Duodenal mucosa (tissue), 2 donors: ENCODE results near the gene HERC5.

Experiments used
- H3K27ac ChIP-seq: one replicate; pipeline ENCODE4 v1.7.0; 2013; ENCODE audit warnings: low read depth, low read length
- H3K27me3 ChIP-seq, 2 donors: one replicate each; pipeline ENCODE4 v1.7.0; 2013; ENCODE audit warnings: low read length in 2 of 2, control low read depth in 1 of 2; ENCODE audit not compliant: insufficient read depth in 2 of 2, control insufficient read depth in 1 of 2
- H3K36me3 ChIP-seq, 2 donors: one replicate each; pipeline ENCODE4 v1.7.0; 2013; ENCODE audit warnings: low read length in 2 of 2, control low read depth in 1 of 2; ENCODE audit not compliant: insufficient read depth in 2 of 2, control insufficient read depth in 1 of 2
- H3K4me1 ChIP-seq, 2 donors: one replicate each; pipeline ENCODE4 v1.7.0; 2013; ENCODE audit warnings: low read length in 2 of 2, control low read depth in 1 of 2; ENCODE audit not compliant: insufficient read depth in 2 of 2, control insufficient read depth in 1 of 2
- H3K4me3 ChIP-seq, 2 donors: one replicate each; pipeline ENCODE4 v1.7.0; 2013; ENCODE audit warnings: low read length in 2 of 2, low read depth in 1 of 2
- H3K9ac ChIP-seq, 2 donors: one replicate each; pipeline ENCODE4 v1.7.0; 2013; ENCODE audit warnings: low read length in 2 of 2, low read depth in 1 of 2
- H3K9me3 ChIP-seq, 2 donors: one replicate each; pipeline ENCODE4 v1.7.0; 2013; ENCODE audit warnings: low read length in 2 of 2, control low read depth in 1 of 2; ENCODE audit not compliant: control insufficient read depth in 1 of 2

HERC5 gene

GRCh38 chr4:88465653-88466192 is 8.8 kb downstream of the HERC5 start:
- H3K36me3 ChIP-seq: peaks cover 2 to 5% of the 10 kb centered on the region in 2 donors
- no peaks in the 10 kb centered on the region for H3K4me1 ChIP-seq
- H3K27ac ChIP-seq: no peak overlapping the region
- no peaks in the 10 kb centered on the region for H3K27me3 ChIP-seq
- H3K9ac ChIP-seq: no peak overlapping the region
- H3K9me3 ChIP-seq: no peaks in the 10 kb centered on the region
- H3K4me3 ChIP-seq: no peak overlapping the region

GRCh38 chr4:88467392-88467791 is 10.5 kb downstream of the HERC5 start:
- Histone ChIP-seq H3K27me3 (no peaks in the 10 kb centered on the region), H3K36me3 (peaks cover under 1 to 5% of the 10 kb centered on the region in 2 donors), H3K27ac (no peak overlapping the region), H3K9ac (no peak overlapping the region), H3K9me3 (no peaks in the 10 kb centered on the region), H3K4me1 (no peaks in the 10 kb centered on the region), H3K4me3 (no peak overlapping the region)

GRCh38 chr4:88477229-88477860 is 20.4 kb downstream of the HERC5 start:
- H3K27ac ChIP-seq: no peak overlapping the region

GRCh38 chr4:88478247-88478646 is 21.3 kb downstream of the HERC5 start:
- H3K4me1 ChIP-seq: no peaks in the 10 kb centered on the region
- H3K27me3 ChIP-seq: no peaks in the 10 kb centered on the region
- no peaks in the 10 kb centered on the region for H3K9me3 ChIP-seq
- no peak overlapping the region for H3K4me3 ChIP-seq
- H3K36me3 ChIP-seq: no peaks in the 10 kb centered on the region
- H3K27ac ChIP-seq: no peak overlapping the region
- H3K9ac ChIP-seq: no peak overlapping the region

More at GRCh38 chr4:88477229-88477860, 20.4 kb downstream of the HERC5 start:
- Histone ChIP-seq H3K4me3 (no peak overlapping the region), H3K9ac (no peak overlapping the region), H3K27me3 (no peaks in the 10 kb centered on the region), H3K4me1 (no peaks in the 10 kb centered on the region), H3K36me3 (no peaks in the 10 kb centered on the region), H3K9me3 (no peaks in the 10 kb centered on the region)

GRCh38 chr4:88481537-88481936 is 24.6 kb downstream of the HERC5 start:
- H3K27me3 ChIP-seq: no peaks in the 10 kb centered on the region
- no peak overlapping the region for H3K9ac ChIP-seq
- H3K27ac ChIP-seq: no peak overlapping the region
- H3K4me3 ChIP-seq: no peak overlapping the region
- no peaks in the 10 kb centered on the region for H3K4me1 ChIP-seq
- H3K36me3 ChIP-seq: no peaks in the 10 kb centered on the region
- no peaks in the 10 kb centered on the region for H3K9me3 ChIP-seq

- Histone ChIP-seq H3K4me1 (no peaks in the 10 kb centered on the region), H3K27me3 (no peaks in the 10 kb centered on the region), H3K9ac (no peak overlapping the region), H3K36me3 (peaks cover 0 to 4% of the 10 kb centered on the region in 2 donors), H3K27ac (no peak overlapping the region), H3K9me3 (no peaks in the 10 kb centered on the region), H3K4me3 (no peak overlapping the region)
Observed at GRCh38 chr4:88489100-88489761, 32.3 kb downstream of the HERC5 start.

- Histone ChIP-seq H3K9me3 (no peaks in the 10 kb centered on the region), H3K36me3 (peaks cover 0 to 3% of the 10 kb centered on the region in 2 donors), H3K9ac (no peak overlapping the region), H3K4me3 (no peak overlapping the region), H3K27me3 (no peaks in the 10 kb centered on the region), H3K4me1 (no peaks in the 10 kb centered on the region), H3K27ac (no peak overlapping the region)
Observed at GRCh38 chr4:88497859-88498409, 41.0 kb downstream of the HERC5 start.

- no peak overlapping the region for H3K27ac ChIP-seq
- H3K36me3 ChIP-seq: no peaks in the 10 kb centered on the region
- no peak overlapping the region for H3K9ac ChIP-seq
- H3K9me3 ChIP-seq: no peaks in the 10 kb centered on the region
- no peak overlapping the region for H3K4me3 ChIP-seq
- no peaks in the 10 kb centered on the region for H3K4me1 ChIP-seq
- H3K27me3 ChIP-seq: no peaks in the 10 kb centered on the region
Observed at GRCh38 chr4:88503344-88503743, 46.4 kb downstream of the HERC5 start.

- Histone ChIP-seq H3K9me3 (no peaks in the 10 kb centered on the region), H3K27me3 (no peaks in the 10 kb centered on the region), H3K36me3 (no peaks in the 10 kb centered on the region), H3K27ac (no peak overlapping the region), H3K4me3 (no peak overlapping the region), H3K9ac (no peak overlapping the region), H3K4me1 (no peaks in the 10 kb centered on the region)
Observed at GRCh38 chr4:88511236-88511635, 54.3 kb downstream of the HERC5 start.
